GM21367 (cell line): Measurements from ENCODE around the gene CCL7.

ENCODE experiments used
- ATAC-seq: cut with Tn5 transposase; IDR thresholded peaks from one replicate; pipeline ENCODE4 v1.9.1; 2021; ENCODE audit not compliant: unreplicated experiment

The CCL7 gene

GRCh38 chr17:34246446-34246845, 23.6 kb upstream of the CCL7 start:
- no peak for ATAC-seq

- ATAC-seq: no peak
These were observed 23.1 kb upstream of the CCL7 start for GRCh38 chr17:34246881-34247280.

GRCh38 chr17:34248511-34249024, 21.5 kb upstream of the CCL7 start:
- ATAC-seq: no peak

- ATAC-seq: no peak
These were observed 21.0 kb upstream of the CCL7 start for GRCh38 chr17:34249061-34249460.

- no peak for ATAC-seq
These were observed 20.5 kb upstream of the CCL7 start for GRCh38 chr17:34249478-34249877.

- no peak for ATAC-seq
These were observed 18.8 kb upstream of the CCL7 start for GRCh38 chr17:34251186-34251585.

- ATAC-seq: no peak
These were observed 18.0 kb upstream of the CCL7 start for GRCh38 chr17:34252095-34252443.

- ATAC-seq: no peak
These were observed 17.4 kb upstream of the CCL7 start for GRCh38 chr17:34252444-34253138.

- ATAC-seq: no peak
These were observed 16.9 kb upstream of the CCL7 start for GRCh38 chr17:34253139-34253525.

GRCh38 chr17:34254146-34254545, 15.9 kb upstream of the CCL7 start:
- ATAC-seq: no peak

- ATAC-seq: no peak
These were observed 15.2 kb upstream of the CCL7 start, which contains the start of gene CCL2 for GRCh38 chr17:34254651-34255380. Gene CCL2 (plus strand): TSS chr17:34255285. CDS start chr17:34255350, 65 bp downstream.

GRCh38 chr17:34255381-34255732, 14.7 kb upstream of the CCL7 start:
- ATAC-seq: no peak

- no peak for ATAC-seq
These were observed 14.2 kb upstream of the CCL7 start for GRCh38 chr17:34255841-34256240.

GRCh38 chr17:34257299-34257985, 12.6 kb upstream of the CCL7 start:
- ATAC-seq: no peak

- no peak for ATAC-seq
These were observed 12.1 kb upstream of the CCL7 start for GRCh38 chr17:34257986-34258326.

GRCh38 chr17:34259146-34259545, 10.9 kb upstream of the CCL7 start:
- no peak for ATAC-seq

- ATAC-seq: no peak
These were observed 9.2 kb upstream of the CCL7 start for GRCh38 chr17:34260861-34261260.

GRCh38 chr17:34261568-34262337, 8.3 kb upstream of the CCL7 start:
- no peak for ATAC-seq

GRCh38 chr17:34265711-34266110, 4.3 kb upstream of the CCL7 start:
- no peak for ATAC-seq

- no peak for ATAC-seq
These were observed 5.9 kb downstream of the CCL7 start for GRCh38 chr17:34275881-34276280.

GRCh38 chr17:34276826-34277225, 6.8 kb downstream of the CCL7 start:
- ATAC-seq: no peak
